Activated naive CD4-positive, alpha-beta T cell treated with anti-CD3 and anti-CD28 coated beads, Interleukin-2, amount 50 U/mL, for 16 hours (primary cell): Measurements from ENCODE around the gene HES7.
"Not testable (repeated sequence)": the region's sequence is repeated elsewhere in the genome, so short reads cannot be mapped to it uniquely, and the experiment has no call there.

ENCODE experiments used
- DNase-seq: peaks from one replicate; pipeline ENCODE4 v3.0.0-alpha.2; 2020

HES7 gene

DNA sequence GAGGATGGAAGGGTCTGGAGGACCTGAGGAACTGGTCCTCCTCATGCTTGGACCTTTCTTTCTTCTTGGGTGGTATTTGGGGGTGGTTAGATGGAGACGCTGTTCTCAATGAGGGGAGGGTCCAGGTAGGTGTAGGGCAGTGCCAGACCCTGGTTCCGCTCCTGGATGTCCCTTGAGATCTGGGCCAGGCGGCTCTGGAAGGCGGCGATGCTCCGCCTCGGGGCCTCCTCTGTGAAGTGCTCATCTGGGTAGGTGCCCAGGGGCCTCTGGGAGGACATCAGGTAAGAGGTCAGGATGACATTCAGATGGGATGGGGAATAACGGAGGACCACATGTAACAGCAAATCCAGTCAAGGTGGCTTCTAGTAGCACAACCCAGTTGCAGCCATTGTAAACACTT is 27.4 kb downstream of the HES7 start:
- DNase-seq, result no peak

- no peak for DNase-seq
Observed at GRCh38 chr17:8095361-8095760, 28.5 kb downstream of the HES7 start.

- no peak for DNase-seq
Observed at GRCh38 chr17:8091033-8091687, 32.7 kb downstream of the HES7 start.

- no peak for DNase-seq
Observed at GRCh38 chr17:8089728-8090127, 34.2 kb downstream of the HES7 start.

- DNase-seq, result no peak
Observed at GRCh38 chr17:8087952-8088230, 36.0 kb downstream of the HES7 start.

DNA sequence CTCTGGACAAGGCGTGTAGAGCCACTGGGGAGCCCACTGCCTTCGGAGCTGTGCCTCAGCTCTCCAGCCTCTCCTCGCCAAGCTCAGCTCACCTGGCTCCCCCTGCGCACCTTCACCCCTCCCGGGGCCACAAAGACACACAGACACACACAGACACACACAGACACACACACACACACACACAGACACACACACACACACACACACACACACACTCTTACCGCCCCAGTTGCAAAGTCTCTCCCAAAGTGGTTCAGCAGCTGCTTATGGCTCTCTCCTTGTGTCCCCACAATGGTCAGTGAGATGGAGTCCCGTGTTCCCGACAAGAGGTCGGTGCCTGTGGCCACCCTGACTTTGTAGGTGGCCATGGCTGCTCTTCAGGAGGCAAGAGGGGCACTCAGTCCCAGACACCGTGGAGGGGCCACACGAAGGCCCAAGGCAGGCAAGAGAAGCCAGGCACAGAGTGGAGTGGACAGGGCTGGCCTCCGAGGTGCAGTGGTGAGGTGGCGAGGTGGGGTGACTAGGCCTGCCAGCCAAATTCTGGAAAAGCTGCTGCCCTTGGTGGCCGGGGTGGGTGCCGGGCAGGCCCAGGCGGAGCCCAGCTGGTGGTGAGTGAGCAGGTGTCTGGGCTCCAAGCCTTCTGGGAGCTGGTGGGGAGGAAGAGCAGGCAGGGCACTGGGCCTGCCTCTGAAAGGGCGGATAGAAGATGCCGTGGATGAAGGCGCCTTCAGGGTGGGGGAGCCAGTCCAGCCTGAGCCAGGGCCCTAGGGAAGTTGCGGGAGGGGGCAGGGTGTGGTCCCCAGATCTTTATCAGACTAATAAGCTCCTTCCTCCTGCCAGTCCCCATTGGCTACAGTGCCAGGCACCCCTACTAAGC is 36.6 kb downstream of the HES7 start, which contains the start of gene ALOX12B:
Gene ALOX12B, minus strand, starts transcription at position 642 of the 877 bp plus-strand sequence. Its CDS starts 274 bp downstream, at position 368.
- DNase-seq, result no peak

GRCh38 chr17:8084250-8084649 is 39.7 kb downstream of the HES7 start:
- no peak for DNase-seq

- no peak for DNase-seq
Observed at GRCh38 chr17:8082292-8082691, 41.6 kb downstream of the HES7 start.

- no peak for DNase-seq
Observed at GRCh38 chr17:8081876-8082275, 42.0 kb downstream of the HES7 start.

GRCh38 chr17:8080799-8081219 is 43.1 kb downstream of the HES7 start:
- no peak for DNase-seq

DNA sequence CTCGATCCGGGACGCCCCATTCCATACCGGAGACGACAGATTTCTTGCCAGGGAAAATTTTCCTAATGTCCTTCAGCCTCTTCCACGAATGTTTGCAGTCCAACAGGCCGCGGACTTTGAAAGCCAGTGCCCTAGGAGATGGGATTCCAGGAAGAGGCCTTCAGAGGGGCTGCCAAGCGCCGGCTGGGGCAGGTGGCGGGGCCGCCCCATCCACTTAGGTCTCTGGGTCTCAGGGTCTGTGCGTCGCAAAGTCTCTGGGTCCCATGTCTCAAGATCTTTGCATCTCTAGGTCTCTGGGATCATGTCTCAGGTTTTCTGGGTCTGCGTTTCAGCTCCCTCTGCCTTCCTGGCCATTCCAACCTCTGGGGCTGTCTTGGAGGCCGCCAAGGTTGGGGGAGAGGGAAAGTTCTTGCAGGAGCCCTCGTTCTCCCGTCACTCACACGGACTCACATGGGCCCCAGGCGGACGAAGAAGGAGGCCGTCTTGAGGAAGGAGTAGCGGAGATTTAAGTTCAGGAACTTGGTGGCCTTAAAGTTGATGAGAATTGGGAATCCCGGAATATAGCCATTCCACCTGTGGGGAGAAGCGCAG is 43.6 kb downstream of the HES7 start:
- no peak for DNase-seq

DNA sequence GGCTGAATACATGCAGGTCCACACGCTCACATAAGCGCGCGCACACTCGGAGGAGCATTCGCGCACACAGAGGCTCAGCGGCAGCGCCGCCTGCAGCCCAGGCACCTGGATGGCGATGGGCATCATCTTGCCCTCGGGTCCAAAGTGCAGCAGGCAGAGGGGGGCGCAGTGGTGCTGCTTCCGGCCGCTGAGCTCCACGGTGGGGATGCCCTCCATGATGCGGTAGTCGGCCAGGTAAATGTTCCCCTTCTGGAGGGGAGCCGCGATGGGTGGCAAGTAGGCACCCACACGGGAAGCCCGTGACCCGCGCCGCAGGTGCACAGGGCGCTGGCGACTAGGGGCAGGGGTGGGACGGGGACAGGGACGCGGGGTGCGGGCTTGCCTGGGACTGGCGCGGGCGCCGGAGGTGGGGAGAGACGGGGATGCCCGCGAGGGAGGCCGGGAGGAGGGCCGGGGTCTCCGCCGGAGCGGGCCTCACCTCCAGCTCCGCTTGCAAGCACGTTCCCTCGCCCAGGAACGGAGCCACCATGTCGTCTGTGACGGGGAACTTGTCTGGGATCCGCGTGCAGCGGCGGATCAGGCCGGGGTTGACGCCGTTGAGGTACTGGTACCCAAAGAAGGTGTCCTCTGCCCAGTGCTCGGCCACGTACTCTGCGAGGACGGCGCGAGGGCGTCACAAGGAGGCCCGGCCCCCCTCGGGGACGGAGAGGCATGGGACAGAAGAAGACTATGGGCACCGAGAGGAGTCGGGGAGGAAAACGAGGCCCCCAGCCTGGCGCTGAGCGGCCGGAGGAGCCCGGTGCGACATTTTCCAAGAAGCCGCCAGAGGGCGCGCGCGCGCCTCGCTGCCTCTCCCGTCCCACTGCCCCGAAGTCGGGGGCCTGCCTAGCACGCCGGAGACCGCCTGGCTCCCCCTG is 44.4 kb downstream of the HES7 start:
- DNase-seq, result peak; percentile 85

GRCh38 chr17:8077939-8078338 is 46.0 kb downstream of the HES7 start:
- DNase-seq, result not testable (repeated sequence)

- no peak for DNase-seq
Observed at GRCh38 chr17:8076502-8077266, 47.2 kb downstream of the HES7 start.

- no peak for DNase-seq
Observed at GRCh38 chr17:8075574-8076342, 48.1 kb downstream of the HES7 start.

DNA sequence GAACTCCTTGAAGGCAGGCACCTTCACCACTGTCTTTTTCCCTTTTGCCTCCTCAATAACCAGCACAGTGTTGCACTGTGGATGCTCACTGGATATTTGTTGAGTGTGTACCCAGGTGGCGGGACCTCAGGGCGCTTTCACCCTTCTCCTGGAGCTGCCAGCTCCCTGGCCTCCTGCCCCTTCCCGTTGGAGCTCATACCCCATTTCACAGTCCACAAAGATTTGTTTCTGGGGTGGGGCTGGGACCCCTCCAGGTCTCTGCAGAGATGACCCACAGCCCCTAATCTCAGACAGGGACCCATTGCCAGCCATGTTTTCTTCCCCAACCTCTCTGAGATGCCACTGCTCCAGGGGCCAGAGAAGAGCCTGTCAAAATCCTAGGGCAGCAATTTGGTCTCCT is 48.8 kb downstream of the HES7 start:
- no peak for DNase-seq

GRCh38 chr17:8074554-8074953 is 49.4 kb downstream of the HES7 start:
- no peak for DNase-seq

- peak; percentile 90 for DNase-seq
Observed at GRCh38 chr17:8073627-8074484, 50.0 kb downstream of the HES7 start.

DNA sequence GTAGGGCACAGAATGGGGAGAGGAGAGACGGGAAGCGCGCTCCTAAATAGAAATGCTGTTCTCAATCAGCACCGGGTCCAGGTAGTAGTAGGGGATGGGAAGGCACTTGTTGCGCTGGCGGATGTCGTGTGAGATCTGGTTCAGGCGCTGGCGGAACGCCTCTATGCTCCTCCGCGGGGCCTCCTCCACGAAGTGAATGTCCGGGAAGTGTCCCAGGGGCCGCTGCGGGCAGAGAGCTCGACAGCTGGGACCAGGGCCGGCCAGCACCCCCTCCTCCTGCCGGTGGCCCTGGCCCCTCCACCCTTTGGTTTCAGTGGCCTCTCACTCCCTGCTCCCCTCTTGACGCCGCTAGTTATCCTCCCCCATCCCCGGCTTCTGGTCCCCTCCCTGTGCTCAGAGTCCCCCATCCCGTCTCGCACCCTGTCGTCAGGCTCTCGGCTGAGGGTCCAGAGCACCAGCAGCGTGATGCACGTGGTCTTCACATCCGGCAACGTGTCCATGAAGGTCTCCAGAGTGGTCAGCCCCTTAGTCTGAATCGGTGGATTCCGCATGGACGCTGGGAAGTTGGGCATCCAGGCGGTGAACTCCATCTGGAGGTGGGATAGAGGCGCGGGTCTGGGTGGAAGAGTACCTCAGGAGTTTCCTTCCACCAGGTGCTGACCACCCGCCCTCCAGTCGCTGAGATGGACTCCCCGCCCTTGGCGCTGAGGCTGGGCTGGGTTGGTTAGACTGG is 51.0 kb downstream of the HES7 start:
- peak; percentile 48 for DNase-seq

- DNase-seq, result no peak
Observed at GRCh38 chr17:8072341-8072728, 51.6 kb downstream of the HES7 start.
